HCT116 (cell line): ENCODE results near the gene TENM3. TPM values are rescaled to one million over a fixed set of nuclear protein-coding genes. Genes with fewer than 3 reads are reported as not detected.

Experiments
- ATAC-seq: fragments of 200-7000 bp; cut with Tn5 transposase; 2 replicates; pipeline ENCODE4 v1.9.1; 2020; ENCODE audit warnings: mild to moderate bottlenecking, moderate library complexity
- BruUV-seq: library from RNA; stranded (reverse); fragments of 400-500 nt; replicated peaks from 2 replicates; lab custom pipeline; 2021; lab: Mats Ljungman, UMichigan
- CTCF ChIA-PET: fragments of 300-600 bp; sonication (Branson Sonifier 250); formaldehyde crosslinking; loops from one replicate; lab custom pipeline; 2021; ENCODE audit warnings: antibody characterized with exemption; lab: Charles Lee
- POLR2A ChIA-PET: fragments of 300-600, 350-600 bp; sonication (Branson Sonifier 250); formaldehyde crosslinking; loops from one replicate; lab custom pipeline; 2021; ENCODE audit warnings: antibody characterized with exemption; lab: Charles Lee
- RAD21 ChIA-PET, 2 experiments: fragments of 300-600 bp; sonication (Branson Sonifier 250); formaldehyde crosslinking; loops; one replicate each; lab custom pipeline; 2023; ENCODE audit warnings: low total read pairs in 2 of 2; ENCODE audit not compliant: uncharacterized antibody in 2 of 2, unreplicated experiment in 2 of 2, low non-redundant PET in 1 of 2; lab: Charles Lee
- DNase-seq: peaks from one replicate; pipeline ENCODE4 v3.0.0-alpha.2; 2010; ENCODE audit warnings: low read depth, low spot score
- H2AFZ ChIP-seq: fragments of 200-600 bp; shearing (Covaris generic), sonication (generic); 2 replicates; pipeline ENCODE4 v1.6.1; 2017; ENCODE audit warnings: low read depth, mixed run types, mixed read lengths, antibody characterized with exemption, low read length; ENCODE audit not compliant: poor library complexity, severe bottlenecking
- H3K27ac ChIP-seq: 2 replicates; pipeline ENCODE4 v1.5.1; 2012; ENCODE audit warnings: low read depth, low read length
- H3K27me3 ChIP-seq: fragments of 200-600 bp; sonication (generic); 2 replicates; pipeline ENCODE4 v1.6.1; 2016; ENCODE audit warnings: mixed run types, low read length, mixed read lengths; ENCODE audit not compliant: insufficient read depth
- H3K36me3 ChIP-seq, 2 experiments: fragments of 200-500 bp in 1 of 2; fragments of 200-600 bp in 1 of 2; sonication (Bioruptor generic) in 1 of 2; sonication (generic) in 1 of 2; 2 replicates each; pipeline versions ENCODE4 v1.5.1 to v1.6.1; 2014 to 2016; ENCODE audit warnings: low read length in 2 of 2, inconsistent platforms in 1 of 2, mixed read lengths in 1 of 2, mixed run types in 1 of 2; ENCODE audit not compliant: insufficient read depth in 2 of 2, control insufficient read depth in 1 of 2
- H3K4me1 ChIP-seq, 2 experiments: fragments of 200-600 bp in 1 of 2; sonication (generic) in 1 of 2; 2 replicates each; pipeline versions ENCODE4 v1.5.1 to v1.6.1; 2012 to 2017; ENCODE audit warnings: low read length in 2 of 2, inconsistent platforms in 1 of 2, mild to moderate bottlenecking in 1 of 2, mixed read lengths in 1 of 2, mixed run types in 1 of 2, moderate library complexity in 1 of 2; ENCODE audit not compliant: insufficient read depth in 2 of 2, control insufficient read depth in 1 of 2
- H3K4me2 ChIP-seq: fragments of 200-600 bp; sonication (generic); 2 replicates; pipeline ENCODE4 v1.6.1; 2017; ENCODE audit warnings: mixed run types, low read length, mixed read lengths
- H3K4me3 ChIP-seq, 2 experiments: fragments of 200-600 bp in 1 of 2; sonication (generic) in 1 of 2; replicated peaks in 1 of 2; 2 replicates each; pipeline ENCODE4 v1.5.1; 2011 to 2016; ENCODE audit warnings: low read length in 2 of 2, control low read depth in 1 of 2, low read depth in 1 of 2, mild to moderate bottlenecking in 1 of 2, mixed read lengths in 1 of 2, mixed run types in 1 of 2
- H3K79me2 ChIP-seq: fragments of 200-600 bp; sonication (generic); 2 replicates; pipeline ENCODE4 v1.6.1; 2017; ENCODE audit warnings: mild to moderate bottlenecking, mixed run types, low read length, moderate library complexity, mixed read lengths; ENCODE audit not compliant: insufficient read depth
- H3K9ac ChIP-seq: fragments of 200-600 bp; sonication (generic); 2 replicates; pipeline ENCODE4 v1.6.1; 2016; ENCODE audit warnings: low read length, mixed read lengths
- H3K9me2 ChIP-seq: fragments of 200-600 bp; sonication (generic), shearing (Covaris generic); 2 replicates; pipeline ENCODE4 v1.6.1; 2017; ENCODE audit warnings: mixed run types, mild to moderate bottlenecking, moderate library complexity; ENCODE audit not compliant: insufficient read depth
- H3K9me3 ChIP-seq, 2 experiments: fragments of 200-500 bp in 1 of 2; fragments of 200-600 bp in 1 of 2; sonication (Bioruptor generic) in 1 of 2; sonication (generic) in 1 of 2; 2 replicates each; pipeline ENCODE4 v1.6.1; 2014 to 2017; ENCODE audit warnings: low read length in 2 of 2, mixed read lengths in 2 of 2, inconsistent platforms in 1 of 2, low read depth in 1 of 2, mild to moderate bottlenecking in 1 of 2, mixed run types in 1 of 2, moderate library complexity in 1 of 2; ENCODE audit not compliant: control insufficient read depth in 1 of 2, insufficient read depth in 1 of 2
- H4K20me1 ChIP-seq: fragments of 200-600 bp; sonication (generic), shearing (Covaris generic); 2 replicates; pipeline ENCODE4 v1.6.1; 2017; ENCODE audit warnings: mixed run types, mild to moderate bottlenecking, moderate library complexity; ENCODE audit not compliant: insufficient read depth
- CEBPB ChIP-seq: IDR thresholded peaks from 2 replicates; pipeline ENCODE4 v1.6.1; 2012; ENCODE audit warnings: low read depth
- EZH2 ChIP-seq: fragments of 200-600 bp; sonication (generic); IDR thresholded peaks from 2 replicates; pipeline ENCODE4 v1.6.1; 2017; ENCODE audit warnings: antibody characterized with exemption, mixed run types
- EZH2phosphoT487 ChIP-seq: fragments of 200-600 bp; IDR thresholded peaks from 2 replicates; pipeline ENCODE4 v1.6.1; 2018; ENCODE audit warnings: antibody characterized with exemption, borderline replicate concordance
- FOSL1 ChIP-seq: IDR thresholded peaks from 2 replicates; pipeline ENCODE4 v1.6.1; 2012; ENCODE audit warnings: low read depth
- JUND ChIP-seq: IDR thresholded peaks from 2 replicates; pipeline ENCODE4 v1.6.1; 2012
- POLR2AphosphoS5 ChIP-seq: IDR thresholded peaks from 2 replicates; pipeline ENCODE4 v1.6.1; 2011; ENCODE audit warnings: mild to moderate bottlenecking, low read depth, low read length, moderate library complexity
- SIN3A ChIP-seq: IDR thresholded peaks from 2 replicates; pipeline ENCODE4 v1.6.1; 2012; ENCODE audit warnings: low read depth
- SRF ChIP-seq: IDR thresholded peaks from 2 replicates; pipeline ENCODE4 v1.6.1; 2012; ENCODE audit warnings: low read depth
- TCF7L2 ChIP-seq: IDR thresholded peaks from 2 replicates; pipeline ENCODE4 v1.7.0; 2011; ENCODE audit warnings: borderline replicate concordance, inconsistent platforms; ENCODE audit not compliant: insufficient read depth, insufficient read length; ENCODE audit errors: extremely low read depth
- intact Hi-C: fragments of 100-400 bp; cut with micrococcal nuclease; formaldehyde crosslinking; loops from 2 replicates; pipeline ENCODE4 v1.10.0; 2022
- total RNA-seq: library from RNA; stranded (reverse); gene quantifications from one replicate; pipeline ENCODE4 v1.2.1, GENCODE V29; 2021; ENCODE audit not compliant: unreplicated experiment
- TF ChIP-seq, protein P1 (sequence below): IDR thresholded peaks from 2 replicates; pipeline ENCODE4 v1.6.1; 2011; ENCODE audit warnings: mild to moderate bottlenecking, low read length, moderate library complexity; ENCODE audit not compliant: insufficient replicate concordance; ENCODE audit errors: extremely low read depth
- TF ChIP-seq, protein P2 (sequence below): IDR thresholded peaks from 2 replicates; pipeline ENCODE4 v1.6.1; 2012
- TF ChIP-seq, protein P3 (sequence below), 3 experiments: fragments of 200-600 bp in 1 of 3; sonication (generic) in 1 of 3; IDR thresholded peaks in 2 of 3; conservative IDR thresholded peaks in 1 of 3; 2 replicates each; pipeline ENCODE4 v1.5.1; 2012 to 2017; ENCODE audit warnings: low read depth in 2 of 3, low read length in 2 of 3, antibody characterized with exemption in 1 of 3, borderline replicate concordance in 1 of 3, control low read depth in 1 of 3, mild to moderate bottlenecking in 1 of 3, mixed read lengths in 1 of 3, mixed run types in 1 of 3, moderate library complexity in 1 of 3; ENCODE audit not compliant: insufficient read depth in 1 of 3
- TF ChIP-seq, protein P4 (sequence below): IDR thresholded peaks from 2 replicates; pipeline ENCODE4 v1.6.1; 2012

TENM3 gene
- total RNA-seq, 1 experiment from 2014 or later = 0.54 TPM

DNA sequence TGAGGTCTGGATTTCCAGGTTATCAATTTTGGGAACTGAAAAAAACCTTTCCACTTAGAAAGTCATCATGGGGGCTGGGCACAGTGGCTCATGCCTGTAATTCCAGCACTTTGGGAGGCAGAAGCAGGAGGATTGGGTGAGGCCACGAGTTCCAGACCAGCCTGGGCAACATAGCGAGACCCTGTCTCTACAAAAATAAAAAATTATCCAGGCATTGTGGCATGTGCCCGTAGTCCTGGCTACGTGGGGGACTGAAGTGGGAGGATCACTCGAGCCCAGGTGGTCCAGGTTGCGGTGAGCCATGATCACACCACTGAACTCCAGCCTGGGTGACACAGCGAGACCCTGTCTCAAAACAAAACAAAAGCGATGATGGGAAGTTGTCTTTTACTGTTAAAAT, 7.9 kb downstream of the TENM3 start:
- ChIA-PET CTCF (no interaction called here), RAD21 (no interaction called here), POLR2A (no interaction called here)
- H3K4me1 ChIP-seq = no peaks in the 10 kb centered on the region
- no peak overlapping the region for H3K27ac ChIP-seq
- ATAC-seq = no peak
- no peak overlapping the region for H3K9ac ChIP-seq
- no peaks in the 10 kb centered on the region for H3K36me3 ChIP-seq
- no peaks in the 10 kb centered on the region for H3K27me3 ChIP-seq
- no peaks in the 10 kb centered on the region for H3K9me2 ChIP-seq
- H2AFZ ChIP-seq = no peak overlapping the region
- no peak overlapping the region for H3K4me2 ChIP-seq
- DNase-seq = no peak
- BruUV-seq = no TSS peak
- H3K79me2 ChIP-seq = no peaks in the 10 kb centered on the region
- H3K9me3 ChIP-seq = no peaks in the 10 kb centered on the region
- H4K20me1 ChIP-seq = no peaks in the 10 kb centered on the region
- TF ChIP-seq, protein P1, sequence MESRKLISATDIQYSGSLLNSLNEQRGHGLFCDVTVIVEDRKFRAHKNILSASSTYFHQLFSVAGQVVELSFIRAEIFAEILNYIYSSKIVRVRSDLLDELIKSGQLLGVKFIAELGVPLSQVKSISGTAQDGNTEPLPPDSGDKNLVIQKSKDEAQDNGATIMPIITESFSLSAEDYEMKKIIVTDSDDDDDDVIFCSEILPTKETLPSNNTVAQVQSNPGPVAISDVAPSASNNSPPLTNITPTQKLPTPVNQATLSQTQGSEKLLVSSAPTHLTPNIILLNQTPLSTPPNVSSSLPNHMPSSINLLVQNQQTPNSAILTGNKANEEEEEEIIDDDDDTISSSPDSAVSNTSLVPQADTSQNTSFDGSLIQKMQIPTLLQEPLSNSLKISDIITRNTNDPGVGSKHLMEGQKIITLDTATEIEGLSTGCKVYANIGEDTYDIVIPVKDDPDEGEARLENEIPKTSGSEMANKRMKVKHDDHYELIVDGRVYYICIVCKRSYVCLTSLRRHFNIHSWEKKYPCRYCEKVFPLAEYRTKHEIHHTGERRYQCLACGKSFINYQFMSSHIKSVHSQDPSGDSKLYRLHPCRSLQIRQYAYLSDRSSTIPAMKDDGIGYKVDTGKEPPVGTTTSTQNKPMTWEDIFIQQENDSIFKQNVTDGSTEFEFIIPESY = no peak
- TF ChIP-seq EZH2 (no peak), POLR2AphosphoS5 (no peak), CEBPB (no peak), FOSL1 (no peak), JUND (no peak), TCF7L2 (no peak), SIN3A (no peak), SRF (no peak), EZH2phosphoT487 (no peak)
- TF ChIP-seq, protein P2, sequence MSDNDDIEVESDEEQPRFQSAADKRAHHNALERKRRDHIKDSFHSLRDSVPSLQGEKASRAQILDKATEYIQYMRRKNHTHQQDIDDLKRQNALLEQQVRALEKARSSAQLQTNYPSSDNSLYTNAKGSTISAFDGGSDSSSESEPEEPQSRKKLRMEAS = no peak
- TF ChIP-seq, protein P3, sequence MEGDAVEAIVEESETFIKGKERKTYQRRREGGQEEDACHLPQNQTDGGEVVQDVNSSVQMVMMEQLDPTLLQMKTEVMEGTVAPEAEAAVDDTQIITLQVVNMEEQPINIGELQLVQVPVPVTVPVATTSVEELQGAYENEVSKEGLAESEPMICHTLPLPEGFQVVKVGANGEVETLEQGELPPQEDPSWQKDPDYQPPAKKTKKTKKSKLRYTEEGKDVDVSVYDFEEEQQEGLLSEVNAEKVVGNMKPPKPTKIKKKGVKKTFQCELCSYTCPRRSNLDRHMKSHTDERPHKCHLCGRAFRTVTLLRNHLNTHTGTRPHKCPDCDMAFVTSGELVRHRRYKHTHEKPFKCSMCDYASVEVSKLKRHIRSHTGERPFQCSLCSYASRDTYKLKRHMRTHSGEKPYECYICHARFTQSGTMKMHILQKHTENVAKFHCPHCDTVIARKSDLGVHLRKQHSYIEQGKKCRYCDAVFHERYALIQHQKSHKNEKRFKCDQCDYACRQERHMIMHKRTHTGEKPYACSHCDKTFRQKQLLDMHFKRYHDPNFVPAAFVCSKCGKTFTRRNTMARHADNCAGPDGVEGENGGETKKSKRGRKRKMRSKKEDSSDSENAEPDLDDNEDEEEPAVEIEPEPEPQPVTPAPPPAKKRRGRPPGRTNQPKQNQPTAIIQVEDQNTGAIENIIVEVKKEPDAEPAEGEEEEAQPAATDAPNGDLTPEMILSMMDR (IDR thresholded peaks at IDR 0.05 in 2 of 3, conservative IDR thresholded peaks at IDR 0.05 in 1 of 3; ENCODE audit: borderline replicate concordance in 1 of 3, insufficient read depth in 1 of 3, low read depth in 2 of 3, low read length in 2 of 3) = no peak
- TF ChIP-seq, protein P4, sequence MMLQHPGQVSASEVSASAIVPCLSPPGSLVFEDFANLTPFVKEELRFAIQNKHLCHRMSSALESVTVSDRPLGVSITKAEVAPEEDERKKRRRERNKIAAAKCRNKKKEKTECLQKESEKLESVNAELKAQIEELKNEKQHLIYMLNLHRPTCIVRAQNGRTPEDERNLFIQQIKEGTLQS = no peak
- no peak overlapping the region for H3K4me3 ChIP-seq
- intact Hi-C loops = no loop called here
